Measurements from ENCODE around the gene TMED6.

The TMED6 gene

GRCh38 chr16:69311533-69312387, 39.8 kb downstream of the TMED6 start:
- Histone ChIP-seq H3K9ac (peak overlapping the region; percentile 90 to 100 (median 98)), H3K27ac (peak overlapping the region; percentile 85 to 98 (median 94)), H3K4me1 (peaks cover 15 to 28% (median 21%) of the 10 kb centered on the region in 10 experiments), H3K4me2 (peak overlapping the region; percentile 77 to 97 (median 89)), H3K27me3 (no peaks in the 10 kb centered on the region), H3K4me3 (peak overlapping the region; percentile 77 to 100 (median 95)), H3K36me3 (peaks cover 35 to 44% (median 41%) of the 10 kb centered on the region in 11 experiments), H3K9me3 (replicated peaks in 1 of 11) (no peaks in the 10 kb centered on the region), H4K20me1 (peaks cover 47 to 56% (median 54%) of the 10 kb centered on the region in 11 experiments; a peak in 21 of 22 replicates)
- TF ChIP-seq Cebpa-rat (IDR thresholded peaks at IDR 0.05): no peak

GRCh38 chr16:69310653-69311532, 40.7 kb downstream of the TMED6 start, which contains the start of gene VPS4A:
TSS of gene VPS4A (plus strand) at chr16:69311350. CDS start at chr16:69311512, 162 bp downstream.
- TF ChIP-seq Cebpa-rat (IDR thresholded peaks at IDR 0.05): no peak
- Histone ChIP-seq H4K20me1 (peaks cover 38 to 47% (median 45%) of the 10 kb centered on the region in 11 experiments; a peak in 21 of 22 replicates), H3K9me3 (replicated peaks in 1 of 11) (no peaks in the 10 kb centered on the region), H3K4me2 (peak within 1 kb of the TSS; percentile 77 to 97 (median 91)), H3K27ac (peak within 1 kb of the TSS; percentile 85 to 98 (median 94)), H3K4me1 (peaks cover 15 to 28% (median 21%) of the 10 kb centered on the region in 10 experiments), H3K9ac (peak within 1 kb of the TSS; percentile 90 to 100 (median 98)), H3K4me3 (peak within 1 kb of the TSS; percentile 77 to 100 (median 95)), H3K36me3 (peaks cover 26 to 35% (median 32%) of the 10 kb centered on the region in 11 experiments), H3K27me3 (no peaks in the 10 kb centered on the region)

- Histone ChIP-seq H3K27ac (no peak overlapping the region), H3K36me3 (peaks cover 12 to 29% (median 22%) of the 10 kb centered on the region in 11 experiments), H3K4me3 (no peak overlapping the region), H3K9me3 (replicated peaks in 1 of 11) (no peaks in the 10 kb centered on the region), H4K20me1 (peaks cover 22 to 31% (median 29%) of the 10 kb centered on the region in 11 experiments; a peak in 21 of 22 replicates), H3K9ac (no peak overlapping the region), H3K4me1 (peaks cover 15 to 28% (median 21%) of the 10 kb centered on the region in 10 experiments), H3K4me2 (no peak overlapping the region), H3K27me3 (no peaks in the 10 kb centered on the region)
- no peak for TF ChIP-seq Cebpa-rat (IDR thresholded peaks at IDR 0.05)
These were observed 42.3 kb downstream of the TMED6 start for GRCh38 chr16:69309316-69309715.

GRCh38 chr16:69307856-69308255, 43.7 kb downstream of the TMED6 start:
- Histone ChIP-seq H3K4me3 (no peak overlapping the region), H3K27ac (no peak overlapping the region), H3K36me3 (peaks cover 0 to 26% (median 9%) of the 10 kb centered on the region in 11 experiments; a peak in 17 of 22 replicates), H3K4me1 (peaks cover 8 to 17% (median 14%) of the 10 kb centered on the region in 10 experiments), H3K9ac (no peak overlapping the region), H4K20me1 (peaks cover 7 to 17% (median 15%) of the 10 kb centered on the region in 11 experiments; a peak in 20 of 22 replicates), H3K4me2 (no peak overlapping the region), H3K27me3 (no peaks in the 10 kb centered on the region), H3K9me3 (replicated peaks in 1 of 11) (no peaks in the 10 kb centered on the region)
- no peak for TF ChIP-seq Cebpa-rat (IDR thresholded peaks at IDR 0.05)

GRCh38 chr16:69307091-69307490, 44.5 kb downstream of the TMED6 start:
- Histone ChIP-seq H3K9ac (no peak overlapping the region), H3K27ac (no peak overlapping the region), H4K20me1 (peaks cover under 1 to 9% (median 7%) of the 10 kb centered on the region in 11 experiments; a peak in 20 of 22 replicates), H3K4me2 (no peak overlapping the region), H3K27me3 (no peaks in the 10 kb centered on the region), H3K36me3 (peaks cover 0 to 21% (median 9%) of the 10 kb centered on the region in 11 experiments; a peak in 12 of 22 replicates), H3K4me1 (peaks cover under 1 to 12% (median 8%) of the 10 kb centered on the region in 10 experiments; a peak in 18 of 20 replicates), H3K4me3 (no peak overlapping the region), H3K9me3 (replicated peaks in 1 of 11) (no peaks in the 10 kb centered on the region)
- TF ChIP-seq Cebpa-rat (IDR thresholded peaks at IDR 0.05): no peak

- Histone ChIP-seq H4K20me1 (no peaks in the 10 kb centered on the region), H3K36me3 (peaks cover 0 to 31% (median 20%) of the 10 kb centered on the region in 11 experiments; a peak in 19 of 22 replicates), H3K27ac (no peak overlapping the region), H3K27me3 (no peaks in the 10 kb centered on the region), H3K4me2 (no peak overlapping the region), H3K9ac (no peak overlapping the region), H3K4me1 (peaks cover 0 to 14% (median 7%) of the 10 kb centered on the region in 10 experiments; a peak in 15 of 20 replicates), H3K9me3 (replicated peaks in 1 of 11) (no peaks in the 10 kb centered on the region), H3K4me3 (no peak overlapping the region)
- no peak for TF ChIP-seq Cebpa-rat (IDR thresholded peaks at IDR 0.05)
These were observed 45.6 kb downstream of the TMED6 start for GRCh38 chr16:69306031-69306430.

GRCh38 chr16:69302301-69302700, 49.3 kb downstream of the TMED6 start:
- TF ChIP-seq Cebpa-rat (IDR thresholded peaks at IDR 0.05): no peak
- Histone ChIP-seq H3K4me1 (peaks cover 0 to 9% (median 6%) of the 10 kb centered on the region in 10 experiments; a peak in 11 of 20 replicates), H3K27ac (no peak overlapping the region), H3K4me2 (peak overlapping the region in 2 of 11 experiments; percentile 1 to 4; a peak in 1 of 22 replicates), H3K9me3 (replicated peaks in 1 of 11) (no peaks in the 10 kb centered on the region), H4K20me1 (no peaks in the 10 kb centered on the region), H3K4me3 (no peak overlapping the region), H3K9ac (no peak overlapping the region), H3K27me3 (no peaks in the 10 kb centered on the region), H3K36me3 (peaks cover 24 to 63% (median 40%) of the 10 kb centered on the region in 11 experiments)

GRCh38 chr16:69301861-69302260, 49.7 kb downstream of the TMED6 start:
- no peak for TF ChIP-seq Cebpa-rat (IDR thresholded peaks at IDR 0.05)
- Histone ChIP-seq H3K27me3 (no peaks in the 10 kb centered on the region), H3K36me3 (peaks cover 28 to 64% (median 41%) of the 10 kb centered on the region in 11 experiments)

More at GRCh38 chr16:69301861-69302260, 49.7 kb downstream of the TMED6 start:
- Histone ChIP-seq H3K9me3 (replicated peaks in 1 of 11) (no peaks in the 10 kb centered on the region), H3K4me1 (peaks cover 0 to 9% (median 6%) of the 10 kb centered on the region in 10 experiments; a peak in 11 of 20 replicates), H3K4me2 (peak overlapping the region in 2 of 11 experiments; percentile 1 to 4; a peak in 1 of 22 replicates), H4K20me1 (no peaks in the 10 kb centered on the region), H3K9ac (no peak overlapping the region), H3K4me3 (no peak overlapping the region), H3K27ac (no peak overlapping the region)
